ENCODE measurements around the gene GPRC5B. TPM values are rescaled to one million over a fixed set of nuclear protein-coding genes. Genes with fewer than 3 reads are reported as not detected.

Gene GPRC5B
- not detected for total RNA-seq

DNA sequence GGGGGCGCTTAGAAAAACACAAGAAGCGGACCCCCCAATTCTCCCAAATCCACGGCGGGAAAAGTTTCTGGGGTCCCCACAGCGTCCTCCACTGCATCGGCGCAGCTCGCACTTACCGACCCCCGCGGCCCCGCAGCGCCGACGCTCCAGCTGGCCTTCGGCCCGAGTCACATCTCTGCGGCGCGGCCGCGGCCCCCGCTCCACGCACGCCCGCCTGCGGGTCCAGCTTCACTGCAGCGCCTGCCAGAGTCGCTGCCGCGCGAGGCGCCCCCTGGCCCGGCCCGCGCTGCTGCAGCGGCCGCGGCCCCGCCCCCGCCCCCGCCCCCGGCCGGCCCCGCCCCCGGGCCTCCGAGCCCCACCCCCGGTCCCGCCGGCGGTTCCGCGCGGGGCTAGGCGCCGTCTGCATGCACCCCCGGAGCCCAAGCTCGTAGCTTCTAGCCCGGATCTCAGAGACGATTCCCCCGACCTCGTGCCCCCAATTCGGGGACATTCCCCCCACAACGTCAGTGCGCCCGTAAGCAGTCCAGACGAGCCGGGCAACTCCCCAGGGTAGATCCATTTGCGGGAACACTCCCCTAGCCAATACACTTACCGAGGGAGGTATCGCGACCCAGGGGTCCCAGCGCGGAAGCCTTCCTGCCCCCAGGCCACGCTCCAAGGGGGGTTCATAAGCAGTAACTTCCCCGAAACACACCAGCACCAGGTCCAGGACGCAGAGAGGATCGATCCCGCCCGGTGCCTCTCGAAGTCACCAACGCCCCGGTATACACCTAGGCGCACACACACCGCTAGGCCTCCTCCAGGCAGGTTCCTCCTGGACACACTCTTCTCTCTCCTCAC lies at the start of gene GPRC5B:
TSS of gene GPRC5B (minus strand) at position 238 of the 840 bp plus-strand sequence. CDS start 12,003 bp downstream, outside the sequence.
- CTCF ChIA-PET, result interaction anchor here (1.1 kb wide), 1 partner anchor 329 kb away, joined by 3 read pairs; the partner anchor contains the start of gene VPS35L
- POLR2A ChIA-PET, result no interaction called here

DNA sequence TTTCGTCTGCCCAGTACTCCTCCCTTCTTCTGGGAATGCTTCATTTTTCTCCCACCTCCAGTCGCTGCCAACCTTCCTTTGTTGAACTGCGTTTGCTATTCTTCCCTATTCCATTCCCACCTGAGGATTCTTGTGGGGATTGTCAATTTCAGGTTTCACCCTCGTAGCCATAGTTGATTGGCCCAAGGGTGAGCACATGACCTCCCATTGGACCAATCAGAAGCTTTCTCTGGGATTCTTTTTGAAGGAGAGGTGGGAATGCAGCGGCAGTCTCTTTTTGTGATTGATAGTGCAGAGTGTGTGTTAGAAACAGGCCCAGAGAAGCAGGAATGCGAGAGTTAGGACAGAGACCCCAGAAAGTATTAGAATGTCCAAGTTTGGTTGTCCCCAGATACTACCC lies 49.1 kb upstream of the GPRC5B start:
- ChIA-PET CTCF (no interaction called here), POLR2A (no interaction called here)

GRCh38 chr16:19929062-19929511 lies 44.4 kb upstream of the GPRC5B start:
- ChIA-PET CTCF (no interaction called here), POLR2A (no interaction called here)

- POLR2A ChIA-PET, result no interaction called here
- CTCF ChIA-PET, result no interaction called here
Measured at GRCh38 chr16:19928432-19928831, 43.8 kb upstream of the GPRC5B start.

DNA sequence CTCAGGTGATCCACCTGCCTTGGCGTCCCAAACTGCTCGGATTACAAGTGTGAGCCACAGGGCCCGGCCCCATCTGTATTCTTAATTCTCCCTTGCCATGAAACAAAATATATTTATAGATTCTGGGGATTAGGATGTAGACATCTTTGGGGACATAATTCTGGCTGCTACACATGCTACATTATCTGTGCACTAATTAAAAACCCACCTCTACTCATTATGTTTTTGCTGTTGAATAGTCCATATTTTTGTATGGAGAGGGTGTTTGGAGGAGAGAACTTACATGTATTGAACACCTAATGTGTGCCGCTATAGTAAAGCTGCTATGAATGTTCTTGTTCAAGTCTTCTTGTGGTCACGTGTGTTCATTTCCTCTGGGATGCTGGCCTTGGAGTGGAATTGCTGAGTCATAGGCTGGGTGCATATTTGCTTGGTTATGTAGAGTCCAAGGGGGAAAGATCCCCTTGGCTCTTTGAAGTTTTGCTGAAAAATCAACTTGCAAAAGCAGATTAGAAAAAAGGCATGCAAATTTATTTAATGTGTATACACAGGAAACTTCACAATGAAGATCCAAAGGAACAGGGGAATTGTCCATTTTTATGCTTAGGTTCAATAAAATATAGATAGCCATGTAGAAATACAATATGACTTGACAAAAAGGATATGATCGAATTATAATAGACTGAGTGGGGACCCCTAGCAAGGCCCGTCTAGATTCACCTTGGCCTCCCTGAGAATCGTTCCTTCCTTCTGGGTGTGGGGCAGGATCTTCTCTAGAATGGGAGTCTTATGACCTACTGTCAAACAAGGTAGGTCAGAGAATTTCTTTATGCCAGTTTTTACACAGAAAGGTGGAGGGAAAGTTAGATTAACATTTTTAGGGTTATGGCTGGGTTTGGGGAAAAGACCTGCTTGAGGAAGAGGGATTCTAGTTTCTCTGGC lies 42.1 kb upstream of the GPRC5B start:
- CTCF ChIA-PET, result no interaction called here
- POLR2A ChIA-PET, result no interaction called here

GRCh38 chr16:19923396-19923795 lies 38.7 kb upstream of the GPRC5B start:
- POLR2A ChIA-PET, result no interaction called here

DNA sequence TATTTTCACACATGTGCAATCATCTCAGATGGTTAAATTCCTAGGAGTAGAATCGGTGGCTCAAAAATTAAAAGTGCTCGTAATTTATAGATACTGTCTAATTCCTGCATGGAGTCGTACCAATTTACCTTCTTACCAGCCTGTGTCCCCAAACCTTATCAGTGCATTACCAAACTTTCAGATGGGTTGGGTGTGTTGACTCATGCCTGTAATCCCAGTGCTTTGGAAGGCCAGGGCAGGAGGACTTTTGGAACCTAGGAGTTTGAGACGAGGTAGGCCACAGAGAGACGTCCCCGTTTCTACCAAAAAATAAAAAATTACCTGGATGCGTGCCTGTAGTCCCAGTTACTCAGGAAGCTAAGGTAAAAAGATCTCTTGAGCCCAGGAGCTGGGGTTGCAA lies 34.5 kb upstream of the GPRC5B start:
- ChIA-PET CTCF (interaction anchor here (0.6 kb wide), 1 partner anchor 484 kb away, joined by 3 read pairs; no protein-coding TSS in a partner anchor), POLR2A (no interaction called here)

More at GRCh38 chr16:19923396-19923795, 38.7 kb upstream of the GPRC5B start:
- CTCF ChIA-PET, result no interaction called here

- ChIA-PET CTCF (interaction anchor here (1.0 to 1.4 kb wide), 2 partner anchors 9 to 384 kb away, joined by 3 to 5 read pairs; no protein-coding TSS in a partner anchor), POLR2A (no interaction called here)
Measured at GRCh38 chr16:19916064-19916463, 31.4 kb upstream of the GPRC5B start.

DNA sequence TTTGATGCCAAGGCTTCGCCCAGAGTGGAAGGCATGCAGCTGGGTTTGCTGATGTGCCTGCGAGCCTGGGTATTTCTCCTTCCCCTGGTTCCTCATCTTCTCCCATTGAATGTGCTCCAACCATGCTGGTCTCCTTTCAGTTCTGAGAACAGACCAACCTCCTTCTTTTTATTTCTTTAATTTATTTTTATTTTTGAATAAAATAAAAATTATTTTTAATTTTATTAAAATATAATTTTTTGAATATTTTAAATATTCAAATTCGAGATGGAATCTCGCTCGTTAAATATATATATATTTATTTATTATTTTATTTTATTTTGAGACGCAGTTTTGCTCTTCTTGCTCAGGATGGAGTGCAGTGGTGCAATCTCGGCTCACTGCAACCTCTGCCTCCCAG lies 30.2 kb upstream of the GPRC5B start:
- POLR2A ChIA-PET, result no interaction called here
- CTCF ChIA-PET, result no interaction called here

GRCh38 chr16:19913340-19913645 lies 28.6 kb upstream of the GPRC5B start:
- CTCF ChIA-PET, result interaction anchor here (1.7 kb wide), 1 partner anchor 472 kb away, joined by 5 read pairs; no protein-coding TSS in a partner anchor
- POLR2A ChIA-PET, result no interaction called here

GRCh38 chr16:19912455-19913339 lies 28.0 kb upstream of the GPRC5B start:
- ChIA-PET POLR2A (no interaction called here), CTCF (interaction anchor here (1.7 kb wide), 1 partner anchor 473 kb away, joined by 5 read pairs; no protein-coding TSS in a partner anchor)

GRCh38 chr16:19911747-19912454 lies 27.3 kb upstream of the GPRC5B start:
- ChIA-PET POLR2A (no interaction called here), CTCF (interaction anchor here (1.7 kb wide), 1 partner anchor 473 kb away, joined by 5 read pairs; no protein-coding TSS in a partner anchor)

- ChIA-PET CTCF (interaction anchor here (0.7 kb wide), 1 partner anchor 390 kb away, joined by 3 read pairs; no protein-coding TSS in a partner anchor), POLR2A (interaction anchor here (0.6 kb wide), 1 partner anchor 351 kb away, joined by 3 read pairs; no protein-coding TSS in a partner anchor)
Measured at GRCh38 chr16:19911204-19911603, 26.6 kb upstream of the GPRC5B start.

GRCh38 chr16:19909750-19910322 lies 25.2 kb upstream of the GPRC5B start:
- ChIA-PET POLR2A (no interaction called here), CTCF (interaction anchor here (3.2 kb wide), 1 partner anchor 391 kb away, joined by 34 read pairs; no protein-coding TSS in a partner anchor)

GRCh38 chr16:19908921-19909320 lies 24.3 kb upstream of the GPRC5B start:
- CTCF ChIA-PET, result interaction anchor here (3.0 to 3.2 kb wide), 2 partner anchors 392 to 476 kb away, joined by 29 to 34 read pairs; no protein-coding TSS in a partner anchor

GRCh38 chr16:19907161-19907992 lies 22.7 kb upstream of the GPRC5B start:
- ChIA-PET CTCF (interaction anchor here (0.5 to 3.2 kb wide), 16 partner anchors 9 to 480 kb away, joined by 3 to 34 read pairs (median 4); no protein-coding TSS in a partner anchor), POLR2A (interaction anchor here (0.6 kb wide), 1 partner anchor 10 kb away, joined by 3 read pairs; no protein-coding TSS in a partner anchor)

More at GRCh38 chr16:19908921-19909320, 24.3 kb upstream of the GPRC5B start:
- POLR2A ChIA-PET, result no interaction called here

- ChIA-PET POLR2A (no interaction called here), CTCF (no interaction called here)
Measured at GRCh38 chr16:19901164-19901563, 16.5 kb upstream of the GPRC5B start.
